PC-3 (cell line): ENCODE data around the gene PRRT2.

Experiments used
- CTCF ChIP-seq: fragments of 300-600 bp; sonication (generic); conservative IDR thresholded peaks from 2 replicates; pipeline ENCODE4 v1.5.1; 2017; ENCODE audit warnings: antibody characterized with exemption, low read depth, mild to moderate bottlenecking, low read length
- EZH2 ChIP-seq: fragments of 300-600 bp; sonication (generic); IDR thresholded peaks from one replicate; pipeline ENCODE4 v1.6.1; 2017; ENCODE audit warnings: antibody characterized with exemption, mild to moderate bottlenecking, low read length; ENCODE audit not compliant: unreplicated experiment

- TF ChIP-seq CTCF (no peak), EZH2 (no peak)
Observed at GRCh38 chr16:29825145-29826044, 13.4 kb downstream of the PRRT2 start.
